Prostate gland (tissue), 2 donors: ENCODE results near the gene KIAA1614.

Source experiments
- POLR2A ChIP-seq: fragments of 450-650 bp; IDR thresholded peaks from one replicate; pipeline ENCODE4 v1.6.1; 2016; ENCODE audit warnings: antibody characterized with exemption, mild to moderate bottlenecking
- POLR2AphosphoS5 ChIP-seq: sonication (generic); formaldehyde crosslinking; IDR thresholded peaks from one replicate; pipeline ENCODE4 v1.6.1; 2017; ENCODE audit warnings: antibody characterized with exemption
- TF ChIP-seq, protein P1 (sequence below), 4 experiments: fragments of 200-600 bp in 2 of 4; fragments of 450-650 bp in 2 of 4; sonication (generic) in 2 of 4; IDR thresholded peaks; 1 replicate in 3 of 4; 2 replicates in 1 of 4; pipeline ENCODE4 v1.5.1; 2016 to 2019; ENCODE audit warnings: antibody characterized with exemption in 4 of 4, mild to moderate bottlenecking in 2 of 4, moderate library complexity in 2 of 4

DNA sequence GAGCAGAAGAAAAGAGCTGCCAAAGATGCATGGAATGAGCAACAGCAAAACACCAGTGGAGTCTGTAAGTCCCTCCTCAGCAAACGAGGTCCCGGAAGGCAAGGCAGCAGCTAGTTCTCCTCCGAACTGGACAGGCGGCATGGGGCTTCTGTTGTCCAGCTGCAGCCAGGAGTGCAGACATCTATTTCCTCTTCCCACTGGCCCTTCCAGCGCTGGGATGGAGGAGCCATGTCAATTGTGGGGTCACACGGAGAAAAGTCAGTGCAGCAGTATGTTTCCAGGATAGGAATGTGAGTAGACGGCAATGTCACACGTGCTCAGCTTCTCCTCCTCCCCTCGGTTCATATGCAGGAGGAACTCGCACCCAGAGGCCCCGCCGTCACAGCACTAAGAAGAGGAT, 63.5 kb downstream of the KIAA1614 start:
- no peak for TF ChIP-seq POLR2AphosphoS5
- TF ChIP-seq, protein P1, sequence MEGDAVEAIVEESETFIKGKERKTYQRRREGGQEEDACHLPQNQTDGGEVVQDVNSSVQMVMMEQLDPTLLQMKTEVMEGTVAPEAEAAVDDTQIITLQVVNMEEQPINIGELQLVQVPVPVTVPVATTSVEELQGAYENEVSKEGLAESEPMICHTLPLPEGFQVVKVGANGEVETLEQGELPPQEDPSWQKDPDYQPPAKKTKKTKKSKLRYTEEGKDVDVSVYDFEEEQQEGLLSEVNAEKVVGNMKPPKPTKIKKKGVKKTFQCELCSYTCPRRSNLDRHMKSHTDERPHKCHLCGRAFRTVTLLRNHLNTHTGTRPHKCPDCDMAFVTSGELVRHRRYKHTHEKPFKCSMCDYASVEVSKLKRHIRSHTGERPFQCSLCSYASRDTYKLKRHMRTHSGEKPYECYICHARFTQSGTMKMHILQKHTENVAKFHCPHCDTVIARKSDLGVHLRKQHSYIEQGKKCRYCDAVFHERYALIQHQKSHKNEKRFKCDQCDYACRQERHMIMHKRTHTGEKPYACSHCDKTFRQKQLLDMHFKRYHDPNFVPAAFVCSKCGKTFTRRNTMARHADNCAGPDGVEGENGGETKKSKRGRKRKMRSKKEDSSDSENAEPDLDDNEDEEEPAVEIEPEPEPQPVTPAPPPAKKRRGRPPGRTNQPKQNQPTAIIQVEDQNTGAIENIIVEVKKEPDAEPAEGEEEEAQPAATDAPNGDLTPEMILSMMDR (IDR thresholded peaks at IDR 0.05) = no peak
- TF ChIP-seq POLR2A = no peak
